Activated naive CD8-positive, alpha-beta T cell treated with anti-CD3 and anti-CD28 coated beads for 36 hours (primary cell): ENCODE results near the gene ANKRD11. TPM values are rescaled to one million over a fixed set of nuclear protein-coding genes. Genes with fewer than 3 reads are reported as not detected.
"Not testable (repeated sequence)": the region's sequence is repeated elsewhere in the genome, so short reads cannot be mapped to it uniquely, and the experiment has no call there.

Experiments used
- DNase-seq: peaks from one replicate; pipeline ENCODE4 v3.0.0; 2021
- H3K27ac Mint-ChIP-seq: one replicate; pipeline ENCODE4 v1.8.0; 2022; ENCODE audit warnings: mild to moderate bottlenecking, moderate library complexity, mixed read lengths
- H3K27me3 Mint-ChIP-seq: one replicate; pipeline ENCODE4 v1.8.0; 2022; ENCODE audit warnings: mild to moderate bottlenecking, mixed read lengths
- H3K36me3 Mint-ChIP-seq: one replicate; pipeline ENCODE4 v1.8.0; 2021; ENCODE audit warnings: mild to moderate bottlenecking, mixed read lengths
- H3K4me1 Mint-ChIP-seq: one replicate; pipeline ENCODE4 v1.8.0; 2021; ENCODE audit warnings: mixed read lengths
- H3K4me3 Mint-ChIP-seq: one replicate; pipeline ENCODE4 v1.8.0; 2022; ENCODE audit warnings: mild to moderate bottlenecking, moderate library complexity, mixed read lengths
- H3K9me3 Mint-ChIP-seq: one replicate; pipeline ENCODE4 v1.8.0; 2022; ENCODE audit warnings: mixed read lengths
- total RNA-seq, 2 experiments: library from RNA; stranded (reverse); gene quantifications; one replicate each; pipeline ENCODE4 v1.2.3, GENCODE V29; 2021

ANKRD11 gene
- total RNA-seq, 2 experiments from 2014 or later, result 129 to 142 TPM

- H3K4me3 Mint-ChIP-seq, result peak overlapping the region; percentile 26
- H3K27ac Mint-ChIP-seq, result peak overlapping the region; percentile 35
- no peaks in the 10 kb centered on the region for H3K27me3 Mint-ChIP-seq
- peaks cover 86% of the 10 kb centered on the region for H3K4me1 Mint-ChIP-seq
- DNase-seq, result peak; percentile 16
- peaks cover 5% of the 10 kb centered on the region for H3K9me3 Mint-ChIP-seq
- H3K36me3 Mint-ChIP-seq, result peaks cover 51% of the 10 kb centered on the region
These were observed 14.0 kb downstream of the ANKRD11 start for GRCh38 chr16:89476379-89476778.

GRCh38 chr16:89475144-89475543 is 15.2 kb downstream of the ANKRD11 start:
- Mint-ChIP-seq H3K36me3 (peaks cover 43% of the 10 kb centered on the region), H3K27ac (no peak overlapping the region), H3K4me3 (no peak overlapping the region), H3K4me1 (peaks cover 77% of the 10 kb centered on the region), H3K9me3 (peaks cover 5% of the 10 kb centered on the region), H3K27me3 (no peaks in the 10 kb centered on the region)
- DNase-seq, result no peak

GRCh38 chr16:89473791-89474414 is 16.5 kb downstream of the ANKRD11 start:
- Mint-ChIP-seq H3K4me1 (peaks cover 78% of the 10 kb centered on the region), H3K36me3 (peaks cover 47% of the 10 kb centered on the region), H3K4me3 (no peak overlapping the region), H3K27ac (peak overlapping the region; percentile 59), H3K9me3 (peaks cover 5% of the 10 kb centered on the region), H3K27me3 (no peaks in the 10 kb centered on the region)
- no peak for DNase-seq

GRCh38 chr16:89473136-89473712 is 17.1 kb downstream of the ANKRD11 start:
- Mint-ChIP-seq H3K4me1 (peaks cover 71% of the 10 kb centered on the region), H3K36me3 (peaks cover 45% of the 10 kb centered on the region), H3K9me3 (peaks cover 5% of the 10 kb centered on the region), H3K4me3 (no peak overlapping the region), H3K27ac (peak overlapping the region; percentile 23), H3K27me3 (no peaks in the 10 kb centered on the region)
- no peak for DNase-seq

GRCh38 chr16:89472711-89473075 is 17.7 kb downstream of the ANKRD11 start:
- peaks cover 5% of the 10 kb centered on the region for H3K9me3 Mint-ChIP-seq
- H3K4me1 Mint-ChIP-seq, result peaks cover 68% of the 10 kb centered on the region
- no peak for DNase-seq
- H3K4me3 Mint-ChIP-seq, result no peak overlapping the region
- H3K36me3 Mint-ChIP-seq, result peaks cover 49% of the 10 kb centered on the region
- no peaks in the 10 kb centered on the region for H3K27me3 Mint-ChIP-seq
- H3K27ac Mint-ChIP-seq, result peak overlapping the region; percentile 28

GRCh38 chr16:89467382-89467781 is 23.0 kb downstream of the ANKRD11 start:
- no peaks in the 10 kb centered on the region for H3K27me3 Mint-ChIP-seq
- peaks cover 54% of the 10 kb centered on the region for H3K4me1 Mint-ChIP-seq
- H3K27ac Mint-ChIP-seq, result no peak overlapping the region
- peaks cover 32% of the 10 kb centered on the region for H3K36me3 Mint-ChIP-seq
- DNase-seq, result no peak
- no peaks in the 10 kb centered on the region for H3K9me3 Mint-ChIP-seq
- no peak overlapping the region for H3K4me3 Mint-ChIP-seq

- H3K27me3 Mint-ChIP-seq, result no peaks in the 10 kb centered on the region
- H3K4me1 Mint-ChIP-seq, result peaks cover 49% of the 10 kb centered on the region
- no peaks in the 10 kb centered on the region for H3K9me3 Mint-ChIP-seq
- H3K36me3 Mint-ChIP-seq, result peaks cover 29% of the 10 kb centered on the region
- no peak for DNase-seq
- no peak overlapping the region for H3K4me3 Mint-ChIP-seq
- H3K27ac Mint-ChIP-seq, result peak overlapping the region; percentile 20
These were observed 23.4 kb downstream of the ANKRD11 start for GRCh38 chr16:89466920-89467319.

GRCh38 chr16:89463312-89463711 is 27.0 kb downstream of the ANKRD11 start:
- not testable (repeated sequence) for DNase-seq, H3K9me3 Mint-ChIP-seq, H3K27me3 Mint-ChIP-seq, H3K4me3 Mint-ChIP-seq, H3K27ac Mint-ChIP-seq
- Mint-ChIP-seq H3K36me3 (peaks cover 39% of the 10 kb centered on the region), H3K4me1 (peaks cover 60% of the 10 kb centered on the region)

GRCh38 chr16:89462639-89463038 is 27.7 kb downstream of the ANKRD11 start:
- not testable (repeated sequence) for H3K4me3 Mint-ChIP-seq, H3K9me3 Mint-ChIP-seq, H3K27me3 Mint-ChIP-seq, H3K27ac Mint-ChIP-seq, DNase-seq
- Mint-ChIP-seq H3K4me1 (peaks cover 59% of the 10 kb centered on the region), H3K36me3 (peaks cover 34% of the 10 kb centered on the region)

GRCh38 chr16:89461890-89462289 is 28.5 kb downstream of the ANKRD11 start:
- peaks cover 55% of the 10 kb centered on the region for H3K4me1 Mint-ChIP-seq
- H3K9me3 Mint-ChIP-seq, H3K27me3 Mint-ChIP-seq, H3K4me3 Mint-ChIP-seq, DNase-seq: not testable (repeated sequence)
- peak overlapping the region; percentile 29 for H3K27ac Mint-ChIP-seq
- peaks cover 34% of the 10 kb centered on the region for H3K36me3 Mint-ChIP-seq

- H3K4me1 Mint-ChIP-seq, result peaks cover 52% of the 10 kb centered on the region
- no peaks in the 10 kb centered on the region for H3K9me3 Mint-ChIP-seq
- no peaks in the 10 kb centered on the region for H3K27me3 Mint-ChIP-seq
- peaks cover 30% of the 10 kb centered on the region for H3K36me3 Mint-ChIP-seq
- H3K27ac Mint-ChIP-seq, result peak overlapping the region; percentile 55
- DNase-seq, result no peak
- H3K4me3 Mint-ChIP-seq, result no peak overlapping the region
These were observed 29.8 kb downstream of the ANKRD11 start for GRCh38 chr16:89460556-89460955.

- Mint-ChIP-seq H3K27ac (peak overlapping the region; percentile 9), H3K4me1 (peaks cover 48% of the 10 kb centered on the region), H3K9me3 (no peaks in the 10 kb centered on the region), H3K36me3 (peaks cover 32% of the 10 kb centered on the region), H3K27me3 (no peaks in the 10 kb centered on the region), H3K4me3 (no peak overlapping the region)
- no peak for DNase-seq
These were observed 31.4 kb downstream of the ANKRD11 start for GRCh38 chr16:89458967-89459366.

- no peaks in the 10 kb centered on the region for H3K9me3 Mint-ChIP-seq
- H3K36me3 Mint-ChIP-seq, result peaks cover 32% of the 10 kb centered on the region
- peak overlapping the region; percentile 9 for H3K27ac Mint-ChIP-seq
- H3K4me3 Mint-ChIP-seq, result no peak overlapping the region
- no peak for DNase-seq
- H3K4me1 Mint-ChIP-seq, result peaks cover 52% of the 10 kb centered on the region
- H3K27me3 Mint-ChIP-seq, result no peaks in the 10 kb centered on the region
These were observed 31.8 kb downstream of the ANKRD11 start for GRCh38 chr16:89458551-89458950.

GRCh38 chr16:89456419-89456959 is 33.9 kb downstream of the ANKRD11 start:
- no peaks in the 10 kb centered on the region for H3K27me3 Mint-ChIP-seq
- no peaks in the 10 kb centered on the region for H3K9me3 Mint-ChIP-seq
- H3K4me3 Mint-ChIP-seq, result peak overlapping the region; percentile 25
- peaks cover 65% of the 10 kb centered on the region for H3K4me1 Mint-ChIP-seq
- peaks cover 26% of the 10 kb centered on the region for H3K36me3 Mint-ChIP-seq
- DNase-seq, result no peak
- no peak overlapping the region for H3K27ac Mint-ChIP-seq

- H3K36me3 Mint-ChIP-seq, result peaks cover 21% of the 10 kb centered on the region
- H3K9me3 Mint-ChIP-seq, result no peaks in the 10 kb centered on the region
- no peak for DNase-seq
- peaks cover 67% of the 10 kb centered on the region for H3K4me1 Mint-ChIP-seq
- peak overlapping the region; percentile 38 for H3K27ac Mint-ChIP-seq
- no peaks in the 10 kb centered on the region for H3K27me3 Mint-ChIP-seq
- H3K4me3 Mint-ChIP-seq, result no peak overlapping the region
These were observed 34.7 kb downstream of the ANKRD11 start for GRCh38 chr16:89455692-89456091.

- Mint-ChIP-seq H3K4me3 (no peak overlapping the region), H3K27ac (no peak overlapping the region), H3K9me3 (no peaks in the 10 kb centered on the region), H3K4me1 (peaks cover 67% of the 10 kb centered on the region), H3K27me3 (no peaks in the 10 kb centered on the region), H3K36me3 (peaks cover 17% of the 10 kb centered on the region)
- DNase-seq, result no peak
These were observed 35.2 kb downstream of the ANKRD11 start for GRCh38 chr16:89455178-89455577.
